ENCODE data around the gene WNT6.

DNA sequence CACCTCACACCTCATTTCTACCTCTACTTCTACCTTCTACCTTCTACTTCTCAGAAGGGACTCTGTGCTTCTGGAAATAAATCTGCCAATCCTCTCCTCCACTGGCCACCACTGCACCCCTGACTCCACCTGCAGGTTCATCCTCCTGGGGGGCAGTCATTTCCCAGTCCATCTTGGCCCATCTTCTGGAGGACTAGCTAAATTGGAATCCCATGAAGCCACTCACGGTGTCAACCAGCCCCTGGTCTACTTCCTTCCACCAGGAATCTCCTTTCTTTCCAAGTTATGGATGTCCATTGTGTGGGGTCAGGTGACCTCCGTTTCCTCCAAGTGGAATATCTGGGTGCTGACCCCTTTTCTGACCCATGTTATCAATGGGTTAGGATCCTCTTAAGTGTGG lies 24.9 kb downstream of the WNT6 start:
- TF ChIP-seq, protein P1, sequence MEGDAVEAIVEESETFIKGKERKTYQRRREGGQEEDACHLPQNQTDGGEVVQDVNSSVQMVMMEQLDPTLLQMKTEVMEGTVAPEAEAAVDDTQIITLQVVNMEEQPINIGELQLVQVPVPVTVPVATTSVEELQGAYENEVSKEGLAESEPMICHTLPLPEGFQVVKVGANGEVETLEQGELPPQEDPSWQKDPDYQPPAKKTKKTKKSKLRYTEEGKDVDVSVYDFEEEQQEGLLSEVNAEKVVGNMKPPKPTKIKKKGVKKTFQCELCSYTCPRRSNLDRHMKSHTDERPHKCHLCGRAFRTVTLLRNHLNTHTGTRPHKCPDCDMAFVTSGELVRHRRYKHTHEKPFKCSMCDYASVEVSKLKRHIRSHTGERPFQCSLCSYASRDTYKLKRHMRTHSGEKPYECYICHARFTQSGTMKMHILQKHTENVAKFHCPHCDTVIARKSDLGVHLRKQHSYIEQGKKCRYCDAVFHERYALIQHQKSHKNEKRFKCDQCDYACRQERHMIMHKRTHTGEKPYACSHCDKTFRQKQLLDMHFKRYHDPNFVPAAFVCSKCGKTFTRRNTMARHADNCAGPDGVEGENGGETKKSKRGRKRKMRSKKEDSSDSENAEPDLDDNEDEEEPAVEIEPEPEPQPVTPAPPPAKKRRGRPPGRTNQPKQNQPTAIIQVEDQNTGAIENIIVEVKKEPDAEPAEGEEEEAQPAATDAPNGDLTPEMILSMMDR (IDR thresholded peaks at IDR 0.05; ENCODE audit: insufficient read depth, low read length, poor library complexity, severe bottlenecking), result no peak
- TF ChIP-seq EZH2phosphoT487 (conservative IDR thresholded peaks at IDR 0.05; ENCODE audit: low read length), result no peak
